Measurements from ENCODE around the gene ITPR1.

GRCh38 chr3:4739289-4740236 lies 246.4 kb downstream of the ITPR1 start:
- TF ChIP-seq POLR2AphosphoS5 (IDR thresholded peaks at IDR 0.05; ENCODE audit: low read depth), result no peak
- no peak for TF ChIP-seq CTCF (conservative IDR thresholded peaks at IDR 0.05; ENCODE audit: low read depth in 2 of 2)
- TF ChIP-seq CREB1 (CRISPR knock-in tag; IDR thresholded peaks at IDR 0.05; ENCODE audit: low read depth), result no peak
- TF ChIP-seq EZH2 (IDR thresholded peaks at IDR 0.05; ENCODE audit: low read depth, unreplicated experiment), result no peak
- no peak for TF ChIP-seq JUNB (IDR thresholded peaks at IDR 0.05; ENCODE audit: unreplicated experiment)
- no peak for TF ChIP-seq EZH2phosphoT487 (IDR thresholded peaks at IDR 0.05; ENCODE audit: unreplicated experiment)
- TF ChIP-seq ZNF462 (CRISPR knock-in tag; IDR thresholded peaks at IDR 0.05), result no peak
- peak; percentile 57; the same call in 1 of the 2 replicates for TF ChIP-seq ZNF331 (CRISPR knock-in tag; IDR thresholded peaks at IDR 0.05; ENCODE audit: low read depth)
- no peak for TF ChIP-seq REST (IDR thresholded peaks at IDR 0.05; ENCODE audit: unreplicated experiment)
- no peak for TF ChIP-seq ETS1 (IDR thresholded peaks at IDR 0.05)

Data from GM23338 (cell line).